A673 (cell line): ENCODE data around the gene PAAF1. TPM values are rescaled to one million over a fixed set of nuclear protein-coding genes. Genes with fewer than 3 reads are reported as not detected.

Experiments used
- BruUV-seq: library from RNA; stranded (reverse); fragments of 400-500 nt; replicated peaks from 2 replicates; lab custom pipeline; 2021; lab: Mats Ljungman, UMichigan
- CTCF ChIA-PET: fragments of 300-600 bp; sonication (Branson Sonifier 250); formaldehyde crosslinking; loops from one replicate; lab custom pipeline; 2022; ENCODE audit warnings: antibody characterized with exemption; lab: Charles Lee
- POLR2A ChIA-PET: fragments of 300-600 bp; sonication (Branson Sonifier 250); formaldehyde crosslinking; loops from one replicate; lab custom pipeline; 2022; ENCODE audit warnings: antibody characterized with exemption; ENCODE audit not compliant: low non-redundant PET; lab: Charles Lee
- DNase-seq: peaks from one replicate; pipeline ENCODE4 v3.0.0-alpha.2; 2015; ENCODE audit warnings: low spot score
- H3K27ac ChIP-seq: fragments of 200-600 bp; sonication (generic); 2 replicates; pipeline ENCODE4 v1.5.1; 2016; ENCODE audit warnings: mixed run types, low read depth, mild to moderate bottlenecking, mixed read lengths, antibody characterized with exemption, low read length; ENCODE audit not compliant: poor library complexity, severe bottlenecking
- H3K27me3 ChIP-seq: fragments of 200-600 bp; sonication (generic); replicated peaks from 2 replicates; pipeline ENCODE4 v1.6.1; 2017; ENCODE audit warnings: mixed run types, low read depth, mild to moderate bottlenecking, mixed read lengths, antibody characterized with exemption, low read length; ENCODE audit not compliant: insufficient read depth, poor library complexity
- H3K36me3 ChIP-seq: fragments of 200-600 bp; sonication (generic); 2 replicates; pipeline ENCODE4 v1.6.1; 2016; ENCODE audit warnings: mixed run types, mild to moderate bottlenecking, mixed read lengths, antibody characterized with exemption, low read length; ENCODE audit not compliant: insufficient read depth, poor library complexity, severe bottlenecking
- H3K4me1 ChIP-seq: fragments of 200-600 bp; sonication (generic); 2 replicates; pipeline ENCODE4 v1.6.1; 2017; ENCODE audit warnings: mixed run types, mild to moderate bottlenecking, mixed read lengths, antibody characterized with exemption, low read length; ENCODE audit not compliant: insufficient read depth, poor library complexity, severe bottlenecking
- H3K4me3 ChIP-seq: fragments of 200-600 bp; sonication (generic); 2 replicates; pipeline ENCODE4 v1.5.1; 2016; ENCODE audit warnings: low read depth, mixed run types, mild to moderate bottlenecking, mixed read lengths, low read length; ENCODE audit not compliant: poor library complexity, severe bottlenecking
- H3K9me3 ChIP-seq: fragments of 200-600 bp; sonication (generic); 2 replicates; pipeline ENCODE4 v1.6.1; 2016; ENCODE audit warnings: mixed run types, low read depth, mild to moderate bottlenecking, mixed read lengths, antibody characterized with exemption, low read length; ENCODE audit not compliant: poor library complexity, severe bottlenecking
- EZH2 ChIP-seq: fragments of 200-600 bp; sonication (generic); IDR thresholded peaks from 2 replicates; pipeline ENCODE4 v1.6.1; 2017; ENCODE audit warnings: borderline replicate concordance, low read depth, mild to moderate bottlenecking, mixed read lengths, antibody characterized with exemption, low read length; ENCODE audit not compliant: poor library complexity, severe bottlenecking
- intact Hi-C: fragments of 100-400 bp; cut with micrococcal nuclease; formaldehyde crosslinking; loops from one replicate; pipeline ENCODE4 v1.10.0; 2022; ENCODE audit not compliant: unreplicated experiment
- total RNA-seq: library from RNA; stranded (reverse); gene quantifications from 2 replicates; pipeline ENCODE4 v1.2.3, GENCODE V29; 2021
- TF ChIP-seq, protein P1 (sequence below): fragments of 300-800, 200-600 bp; sonication (generic); conservative IDR thresholded peaks from 2 replicates; pipeline ENCODE4 v1.5.1; 2017; ENCODE audit warnings: low read depth, mild to moderate bottlenecking, antibody characterized with exemption, low read length, moderate library complexity, mixed read lengths

Gene PAAF1
- total RNA-seq, 1 experiment from 2014 or later: 20.3 TPM

DNA sequence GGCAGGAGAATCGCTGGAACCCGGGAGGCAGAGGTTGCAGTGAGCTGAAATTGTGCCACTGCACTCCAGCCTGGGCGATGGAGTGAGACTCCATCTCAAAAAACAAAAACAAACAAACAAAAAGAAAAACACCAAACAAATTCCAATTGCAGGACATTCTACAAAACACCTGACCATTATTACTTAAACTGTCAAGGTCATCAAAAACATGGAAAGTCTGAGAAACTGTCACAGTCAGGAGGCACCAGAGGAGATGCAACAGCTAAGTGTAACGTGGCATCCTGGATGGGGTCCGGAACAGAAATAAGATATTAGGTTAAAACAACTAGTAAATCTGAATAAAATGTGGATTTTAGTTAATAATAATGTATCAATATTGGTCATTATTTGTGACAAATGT is 73.1 kb downstream of the PAAF1 start:
- intact Hi-C loops: no loop called here
- no peaks in the 10 kb centered on the region for H3K4me1 ChIP-seq
- no peak overlapping the region for H3K27ac ChIP-seq
- no TSS peak for BruUV-seq
- no peaks in the 10 kb centered on the region for H3K27me3 ChIP-seq
- TF ChIP-seq, protein P1, sequence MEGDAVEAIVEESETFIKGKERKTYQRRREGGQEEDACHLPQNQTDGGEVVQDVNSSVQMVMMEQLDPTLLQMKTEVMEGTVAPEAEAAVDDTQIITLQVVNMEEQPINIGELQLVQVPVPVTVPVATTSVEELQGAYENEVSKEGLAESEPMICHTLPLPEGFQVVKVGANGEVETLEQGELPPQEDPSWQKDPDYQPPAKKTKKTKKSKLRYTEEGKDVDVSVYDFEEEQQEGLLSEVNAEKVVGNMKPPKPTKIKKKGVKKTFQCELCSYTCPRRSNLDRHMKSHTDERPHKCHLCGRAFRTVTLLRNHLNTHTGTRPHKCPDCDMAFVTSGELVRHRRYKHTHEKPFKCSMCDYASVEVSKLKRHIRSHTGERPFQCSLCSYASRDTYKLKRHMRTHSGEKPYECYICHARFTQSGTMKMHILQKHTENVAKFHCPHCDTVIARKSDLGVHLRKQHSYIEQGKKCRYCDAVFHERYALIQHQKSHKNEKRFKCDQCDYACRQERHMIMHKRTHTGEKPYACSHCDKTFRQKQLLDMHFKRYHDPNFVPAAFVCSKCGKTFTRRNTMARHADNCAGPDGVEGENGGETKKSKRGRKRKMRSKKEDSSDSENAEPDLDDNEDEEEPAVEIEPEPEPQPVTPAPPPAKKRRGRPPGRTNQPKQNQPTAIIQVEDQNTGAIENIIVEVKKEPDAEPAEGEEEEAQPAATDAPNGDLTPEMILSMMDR: no peak
- no peak for TF ChIP-seq EZH2
- ChIA-PET CTCF (no interaction called here), POLR2A (no interaction called here)
- H3K9me3 ChIP-seq: no peaks in the 10 kb centered on the region
- no peak overlapping the region for H3K4me3 ChIP-seq
- DNase-seq: no peak
- no peaks in the 10 kb centered on the region for H3K36me3 ChIP-seq

DNA sequence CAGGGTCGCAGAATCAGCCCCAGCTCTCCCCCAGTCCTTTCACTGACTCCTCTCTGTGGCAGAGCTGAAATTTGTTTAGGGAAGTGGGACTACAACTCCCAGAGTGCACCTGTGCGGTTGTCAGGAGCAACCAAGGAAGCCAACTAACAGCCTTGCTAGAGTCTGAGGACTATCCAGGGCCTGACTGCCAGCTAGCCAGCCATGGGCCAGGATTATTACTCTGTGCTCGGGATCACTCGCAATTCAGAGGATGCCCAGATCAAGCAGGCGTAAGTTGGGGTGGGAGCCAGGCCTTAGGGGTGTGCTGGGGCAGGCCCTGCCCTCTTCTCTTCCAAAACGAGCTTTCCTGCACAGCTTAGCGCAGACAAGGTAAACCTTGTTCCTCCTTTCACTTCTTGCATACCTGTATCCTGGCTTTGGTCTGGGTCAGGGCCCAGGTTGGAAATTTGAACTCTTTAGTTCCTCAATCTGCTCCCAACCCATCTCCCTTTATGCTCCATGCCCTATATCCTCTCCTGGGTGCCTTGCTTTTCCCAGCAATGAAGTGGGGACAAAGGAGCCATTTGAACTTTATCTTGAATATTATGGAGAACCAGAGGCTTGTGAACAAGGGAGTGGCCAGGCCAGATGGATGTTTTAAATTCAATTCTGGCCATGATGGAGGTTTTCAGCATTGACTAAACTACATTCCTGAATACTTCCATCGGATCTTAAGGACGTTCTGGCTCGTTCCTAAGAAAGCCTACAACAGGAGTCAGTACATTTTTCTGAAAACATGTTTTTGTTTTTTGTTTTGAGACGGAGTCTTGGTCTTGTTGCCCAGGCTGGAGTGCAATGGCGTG is 74.3 kb downstream of the PAAF1 start, which contains the start of gene DNAJB13:
TSS of gene DNAJB13 (plus strand) at position 158 of the 842 bp plus-strand sequence. CDS start at position 202, 44 bp downstream.
- ChIA-PET CTCF (no interaction called here), POLR2A (no interaction called here)
- Histone ChIP-seq H3K4me1 (no peaks in the 10 kb centered on the region), H3K4me3 (no peak within 1 kb of the TSS), H3K27me3 (no peaks in the 10 kb centered on the region), H3K27ac (no peak within 1 kb of the TSS), H3K36me3 (no peaks in the 10 kb centered on the region), H3K9me3 (no peaks in the 10 kb centered on the region)
- intact Hi-C loops: no loop called here
- DNase-seq: peak; percentile 68
- no TSS peak for BruUV-seq
- TF ChIP-seq EZH2: no peak

DNA sequence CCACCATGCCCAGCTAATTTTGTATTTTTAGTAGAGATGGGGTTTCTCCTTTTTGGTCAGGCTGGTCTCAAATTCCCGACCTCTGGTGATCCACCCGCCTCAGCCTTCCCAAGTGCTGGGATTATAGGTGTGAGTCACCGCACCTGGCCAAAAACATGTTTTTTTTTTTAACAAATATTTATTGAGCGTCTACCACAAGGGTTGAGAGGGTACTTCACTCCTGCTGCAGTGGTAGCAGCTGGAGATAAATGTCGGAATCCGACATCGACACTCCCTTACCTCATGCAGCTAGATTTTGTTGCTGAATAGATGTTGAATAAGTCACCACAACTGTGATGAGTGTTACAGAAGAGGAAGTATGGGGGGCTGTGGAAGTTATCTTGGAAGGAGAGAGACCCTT is 75.0 kb downstream of the PAAF1 start:
- intact Hi-C loops: no loop called here
- ChIA-PET CTCF (no interaction called here), POLR2A (no interaction called here)
- no peaks in the 10 kb centered on the region for H3K4me1 ChIP-seq
- no peaks in the 10 kb centered on the region for H3K36me3 ChIP-seq
- H3K27me3 ChIP-seq: no peaks in the 10 kb centered on the region
- no peaks in the 10 kb centered on the region for H3K9me3 ChIP-seq
- BruUV-seq: no TSS peak
- no peak overlapping the region for H3K27ac ChIP-seq
- TF ChIP-seq, protein P1: no peak
- no peak for TF ChIP-seq EZH2
- H3K4me3 ChIP-seq: no peak overlapping the region
- DNase-seq: no peak
